ENCODE data around the gene HMHB1.

DNA sequence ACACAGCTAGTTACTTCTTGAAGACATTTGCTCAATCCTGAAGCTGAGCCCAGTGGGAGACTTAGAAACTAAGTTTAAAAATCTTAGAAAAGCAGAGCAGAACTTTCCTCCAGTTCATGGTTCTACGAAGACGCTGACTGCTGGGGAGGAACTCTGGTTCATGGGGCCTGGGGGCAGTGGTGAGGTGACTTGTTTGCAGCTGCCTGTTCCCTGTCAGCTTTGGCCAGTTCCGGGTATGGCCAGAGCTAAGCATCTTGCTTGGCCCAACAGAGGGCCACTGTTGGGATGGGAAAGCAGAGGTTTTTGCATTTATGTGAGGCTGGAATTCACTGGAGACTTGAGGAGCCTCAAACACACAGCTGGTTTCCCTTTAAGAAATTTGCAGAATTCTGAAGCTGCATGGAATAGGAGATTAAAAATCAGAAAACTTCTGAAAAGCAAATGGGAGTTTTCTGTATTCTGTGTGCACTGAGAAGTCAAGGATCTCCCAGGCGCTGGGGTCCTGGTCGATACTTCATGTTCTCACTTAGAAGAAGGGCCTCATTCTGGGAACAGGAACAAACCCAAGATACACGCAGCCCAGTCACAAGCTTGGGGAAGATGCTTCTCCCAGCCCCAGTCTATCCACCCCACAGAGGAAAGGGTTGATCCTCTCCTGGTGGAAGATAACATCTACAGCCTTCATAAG is 10.6 kb upstream of the HMHB1 start:
- TF ChIP-seq, protein P1, sequence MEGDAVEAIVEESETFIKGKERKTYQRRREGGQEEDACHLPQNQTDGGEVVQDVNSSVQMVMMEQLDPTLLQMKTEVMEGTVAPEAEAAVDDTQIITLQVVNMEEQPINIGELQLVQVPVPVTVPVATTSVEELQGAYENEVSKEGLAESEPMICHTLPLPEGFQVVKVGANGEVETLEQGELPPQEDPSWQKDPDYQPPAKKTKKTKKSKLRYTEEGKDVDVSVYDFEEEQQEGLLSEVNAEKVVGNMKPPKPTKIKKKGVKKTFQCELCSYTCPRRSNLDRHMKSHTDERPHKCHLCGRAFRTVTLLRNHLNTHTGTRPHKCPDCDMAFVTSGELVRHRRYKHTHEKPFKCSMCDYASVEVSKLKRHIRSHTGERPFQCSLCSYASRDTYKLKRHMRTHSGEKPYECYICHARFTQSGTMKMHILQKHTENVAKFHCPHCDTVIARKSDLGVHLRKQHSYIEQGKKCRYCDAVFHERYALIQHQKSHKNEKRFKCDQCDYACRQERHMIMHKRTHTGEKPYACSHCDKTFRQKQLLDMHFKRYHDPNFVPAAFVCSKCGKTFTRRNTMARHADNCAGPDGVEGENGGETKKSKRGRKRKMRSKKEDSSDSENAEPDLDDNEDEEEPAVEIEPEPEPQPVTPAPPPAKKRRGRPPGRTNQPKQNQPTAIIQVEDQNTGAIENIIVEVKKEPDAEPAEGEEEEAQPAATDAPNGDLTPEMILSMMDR (IDR thresholded peaks at IDR 0.05) = no peak
- no peak for TF ChIP-seq EP300 (IDR thresholded peaks at IDR 0.05)
- TF ChIP-seq POLR2A (IDR thresholded peaks at IDR 0.05) = no peak

All from ovary (tissue), 3 donors.